Gastroesophageal sphincter (tissue), 3 donors: ENCODE measurements around the gene AGAP6.
"Not testable (repeated sequence)": the region's sequence is repeated elsewhere in the genome, so short reads cannot be mapped to it uniquely, and the experiment has no call there.

Source experiments
- EP300 ChIP-seq: sonication (generic); formaldehyde crosslinking; IDR thresholded peaks from one replicate; pipeline ENCODE4 v1.6.1; 2017; ENCODE audit warnings: antibody characterized with exemption, mild to moderate bottlenecking
- POLR2A ChIP-seq, 2 donors: fragments of 450-650 bp; IDR thresholded peaks; one replicate each; pipeline ENCODE4 v1.6.1; 2017; ENCODE audit warnings: antibody characterized with exemption in 2 of 2, mild to moderate bottlenecking in 2 of 2, moderate library complexity in 1 of 2
- POLR2AphosphoS5 ChIP-seq: sonication (generic); formaldehyde crosslinking; IDR thresholded peaks from one replicate; pipeline ENCODE4 v1.6.1; 2017; ENCODE audit warnings: antibody characterized with exemption
- TF ChIP-seq, protein P1 (sequence below), 4 experiments: fragments of 200-600 bp in 2 of 4; fragments of 450-650 bp in 2 of 4; sonication (generic) in 1 of 4; IDR thresholded peaks; one replicate each; pipeline ENCODE4 v1.5.1; 2017 to 2019; ENCODE audit warnings: antibody characterized with exemption in 4 of 4, mild to moderate bottlenecking in 2 of 4, moderate library complexity in 2 of 4

DNA sequence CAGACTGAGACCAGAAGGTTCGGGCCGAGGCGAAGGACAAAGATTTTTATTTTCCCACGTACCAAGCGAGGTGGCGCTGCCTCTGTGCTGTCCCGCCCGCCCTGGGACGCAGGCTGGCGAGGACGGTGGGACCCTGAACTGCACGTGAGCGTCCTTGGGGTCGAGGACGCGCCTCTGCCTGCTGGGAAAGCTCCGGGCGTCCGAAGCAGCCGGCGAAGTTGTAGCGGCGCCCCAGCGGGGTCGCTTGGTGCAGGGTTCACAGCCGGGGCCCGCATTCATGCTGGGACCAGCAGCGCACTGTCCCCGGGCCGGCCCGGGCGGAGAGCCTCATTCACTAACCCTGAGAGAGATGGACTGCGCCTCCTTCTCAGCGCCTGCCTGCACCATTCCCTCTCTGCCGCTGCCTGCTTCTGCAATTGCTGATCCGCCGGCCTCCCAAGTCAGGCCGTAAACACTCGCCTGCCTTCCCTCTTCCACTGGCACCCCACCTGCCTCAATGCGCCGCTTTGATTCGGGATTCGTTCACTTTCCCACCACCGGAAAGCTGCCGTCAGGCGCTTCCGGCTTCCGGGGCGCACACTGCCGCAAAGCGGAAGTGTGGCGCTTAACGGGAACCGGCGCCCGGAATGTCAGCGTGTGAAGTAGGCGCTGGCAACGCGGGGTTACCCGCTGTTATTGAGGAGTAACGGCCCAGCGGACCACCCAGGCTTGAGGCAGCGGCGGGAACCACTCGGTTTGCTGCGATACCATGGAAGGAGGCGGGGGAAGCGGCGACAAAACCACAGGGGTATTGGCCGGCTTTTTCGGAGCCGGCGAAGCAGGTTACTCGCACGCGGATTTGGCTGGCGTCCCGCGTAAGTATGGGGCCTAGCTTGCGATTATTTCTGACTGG is 46.5 kb upstream of the AGAP6 start, which contains the start of the genes PARG and TIMM23B:
- TF ChIP-seq, protein P1, sequence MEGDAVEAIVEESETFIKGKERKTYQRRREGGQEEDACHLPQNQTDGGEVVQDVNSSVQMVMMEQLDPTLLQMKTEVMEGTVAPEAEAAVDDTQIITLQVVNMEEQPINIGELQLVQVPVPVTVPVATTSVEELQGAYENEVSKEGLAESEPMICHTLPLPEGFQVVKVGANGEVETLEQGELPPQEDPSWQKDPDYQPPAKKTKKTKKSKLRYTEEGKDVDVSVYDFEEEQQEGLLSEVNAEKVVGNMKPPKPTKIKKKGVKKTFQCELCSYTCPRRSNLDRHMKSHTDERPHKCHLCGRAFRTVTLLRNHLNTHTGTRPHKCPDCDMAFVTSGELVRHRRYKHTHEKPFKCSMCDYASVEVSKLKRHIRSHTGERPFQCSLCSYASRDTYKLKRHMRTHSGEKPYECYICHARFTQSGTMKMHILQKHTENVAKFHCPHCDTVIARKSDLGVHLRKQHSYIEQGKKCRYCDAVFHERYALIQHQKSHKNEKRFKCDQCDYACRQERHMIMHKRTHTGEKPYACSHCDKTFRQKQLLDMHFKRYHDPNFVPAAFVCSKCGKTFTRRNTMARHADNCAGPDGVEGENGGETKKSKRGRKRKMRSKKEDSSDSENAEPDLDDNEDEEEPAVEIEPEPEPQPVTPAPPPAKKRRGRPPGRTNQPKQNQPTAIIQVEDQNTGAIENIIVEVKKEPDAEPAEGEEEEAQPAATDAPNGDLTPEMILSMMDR (IDR thresholded peaks at IDR 0.05) = not testable (repeated sequence)
- peak; percentile 48 to 50 for TF ChIP-seq POLR2A (IDR thresholded peaks at IDR 0.05)
- TF ChIP-seq EP300 = not testable (repeated sequence)
- peak; percentile 69 for TF ChIP-seq POLR2AphosphoS5
